Activated T-helper 1 cell treated with Interleukin-2 at 50 U/mL for 16 hours (primary cell): ENCODE measurements around the gene CNTNAP1.
A peak's percentile ranks its signal among the peaks of the same experiment; 100 is the strongest.
"Not testable (repeated sequence)": the region's sequence is repeated elsewhere in the genome, so short reads cannot be mapped to it uniquely, and the experiment has no call there.

Experiments
- DNase-seq: peaks from one replicate; pipeline ENCODE4 v3.0.0-alpha.2; 2020; ENCODE audit warnings: low read depth

Gene CNTNAP1

DNA sequence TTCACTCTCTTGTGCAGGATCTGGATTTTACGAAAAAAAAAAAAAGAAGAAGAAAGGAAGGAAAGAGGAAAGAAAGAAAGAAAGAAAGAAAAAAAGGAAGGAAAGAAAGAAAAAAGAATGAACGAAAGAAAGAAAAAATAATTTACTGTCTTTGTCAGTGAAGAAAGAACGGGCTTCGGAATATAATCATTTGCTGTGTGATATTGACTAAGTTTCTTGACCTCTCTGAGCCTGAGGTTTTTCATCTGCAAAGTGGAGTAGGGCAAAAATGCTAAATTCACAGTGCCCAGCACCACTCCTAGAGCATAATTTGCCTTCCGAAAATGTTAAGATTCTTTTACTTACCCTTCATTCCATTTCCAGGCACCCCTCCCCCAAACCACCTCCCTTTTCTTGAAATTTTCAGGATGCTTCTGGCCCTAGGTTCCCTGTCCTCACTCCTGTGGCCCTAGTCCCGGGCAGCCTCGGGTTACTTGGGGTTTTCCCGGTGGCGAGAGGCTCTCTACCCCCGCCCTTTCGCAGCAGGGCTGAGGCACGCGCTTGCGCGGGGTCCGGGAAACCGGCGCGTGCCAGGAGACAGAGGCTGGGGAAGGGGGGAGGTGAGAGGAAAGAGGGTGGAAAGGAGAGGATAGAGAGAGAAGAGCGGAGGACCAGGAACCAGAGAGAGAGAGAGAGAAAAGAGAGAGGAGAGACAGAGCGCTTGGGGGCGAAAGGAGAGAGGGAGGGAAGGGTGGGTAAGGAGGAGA lies at the start of gene CNTNAP1:
Gene CNTNAP1 (plus strand): TSS at position 556 of the 746 bp plus-strand sequence. CDS start 299 bp downstream, outside the sequence.
- DNase-seq: no peak

- no peak for DNase-seq
Observed at GRCh38 chr17:42632949-42633444, 49.3 kb upstream of the CNTNAP1 start.

- no peak for DNase-seq
Observed at GRCh38 chr17:42639525-42640113, 42.7 kb upstream of the CNTNAP1 start.

DNA sequence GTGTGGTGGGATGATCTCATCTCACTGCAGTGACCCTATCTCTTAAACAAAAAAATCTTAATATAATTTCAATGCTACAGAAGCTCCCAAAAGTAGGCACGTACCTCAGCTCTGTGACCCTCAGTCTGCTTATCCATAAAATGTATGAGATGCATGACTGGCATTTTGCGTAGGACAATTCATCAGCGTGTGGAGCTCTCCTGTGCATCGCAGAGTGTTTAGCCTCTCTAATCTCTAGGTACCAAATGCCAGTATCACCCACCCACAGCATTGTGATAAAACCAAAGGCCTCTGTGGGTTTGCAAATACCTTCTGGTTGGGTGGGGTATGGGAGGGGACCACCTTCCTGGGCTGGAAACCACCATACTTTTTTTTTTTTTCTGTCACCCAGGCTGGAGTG lies 42.2 kb upstream of the CNTNAP1 start:
- DNase-seq: no peak

DNA sequence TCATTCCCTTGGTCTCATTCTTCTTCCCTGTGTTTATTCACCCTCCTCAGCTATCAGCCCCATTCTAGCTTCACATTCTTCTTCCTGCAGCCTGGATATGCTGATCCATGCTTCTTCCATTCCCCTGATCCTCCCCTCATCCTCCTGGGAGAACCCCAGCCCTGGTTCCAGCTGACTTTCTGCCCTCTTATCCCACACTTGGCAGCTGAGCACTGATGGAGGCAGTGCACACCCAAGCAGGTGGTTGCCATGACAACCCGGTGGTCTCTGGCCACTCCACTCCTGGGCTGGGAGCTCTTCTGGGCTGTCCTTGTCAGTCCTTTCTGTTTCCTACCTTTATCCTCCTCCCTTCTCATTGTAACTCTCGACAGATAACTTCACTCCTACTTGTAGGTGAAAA lies 40.0 kb upstream of the CNTNAP1 start:
- DNase-seq: no peak

GRCh38 chr17:42647778-42648177 lies 34.6 kb upstream of the CNTNAP1 start:
- no peak for DNase-seq

DNA sequence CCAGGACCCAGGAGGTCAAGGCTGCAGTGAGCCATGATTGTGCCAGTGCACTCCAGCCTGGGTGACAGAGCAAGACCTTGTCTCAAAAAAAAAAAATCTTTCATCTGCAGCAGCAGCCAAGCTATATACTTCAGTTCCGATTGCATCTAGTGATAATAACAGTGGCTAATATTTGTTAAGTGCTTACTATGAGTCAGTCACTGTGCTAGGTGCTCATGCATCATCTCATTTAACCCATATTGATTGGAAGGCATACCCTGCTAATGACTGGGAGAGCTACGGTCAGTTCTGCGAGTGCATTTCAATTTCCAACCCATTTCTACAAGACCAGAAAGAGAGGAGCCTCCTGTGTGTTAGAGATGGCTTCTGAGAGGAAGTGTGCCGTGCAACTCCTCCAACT lies 30.9 kb upstream of the CNTNAP1 start:
- no peak for DNase-seq

DNA sequence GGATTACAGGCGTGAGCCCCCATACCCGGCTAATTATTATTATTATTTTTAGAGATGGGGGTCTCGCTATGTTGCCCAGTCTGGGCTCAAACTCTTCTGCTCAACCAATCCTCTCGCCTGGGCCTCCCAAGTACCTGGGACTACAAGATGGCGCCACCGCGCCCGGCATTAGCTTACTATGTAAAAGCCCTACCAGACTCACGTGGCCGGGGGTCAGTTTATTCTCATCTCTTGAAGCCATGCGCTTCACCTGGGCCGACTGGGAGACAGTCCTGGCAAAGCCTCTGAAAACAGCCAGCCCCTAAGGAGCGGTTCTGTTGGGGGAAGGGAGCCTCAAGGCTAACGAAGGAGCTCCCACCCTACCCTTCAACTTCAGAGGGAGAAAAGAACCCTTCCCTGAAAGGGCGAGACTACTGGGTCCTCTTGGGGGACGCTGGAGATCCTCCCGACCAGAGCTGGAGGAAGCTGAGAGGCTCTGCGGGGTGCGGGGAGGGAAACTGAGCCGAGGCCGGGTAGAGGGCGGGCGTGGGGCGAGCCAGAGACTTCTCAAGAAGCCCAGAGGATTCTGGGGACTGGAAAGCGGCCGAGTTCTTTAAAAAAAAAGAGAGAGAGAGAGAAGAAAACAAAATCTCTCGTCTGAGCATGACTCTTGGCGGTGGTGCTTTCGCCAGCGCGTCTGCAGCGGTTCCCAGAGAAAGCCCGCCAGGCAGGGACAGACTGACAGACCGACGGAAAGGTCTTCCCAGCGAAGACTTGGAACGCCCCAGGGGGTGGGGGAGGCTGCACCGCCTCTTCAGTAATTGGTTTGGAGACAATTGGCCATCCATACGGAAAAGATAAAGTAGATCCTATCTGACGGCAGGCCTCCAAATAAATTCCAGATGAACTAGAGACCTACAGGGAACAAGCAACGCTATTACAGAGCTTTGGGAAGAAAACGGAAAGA lies 28.9 kb upstream of the CNTNAP1 start:
- DNase-seq: no peak

DNA sequence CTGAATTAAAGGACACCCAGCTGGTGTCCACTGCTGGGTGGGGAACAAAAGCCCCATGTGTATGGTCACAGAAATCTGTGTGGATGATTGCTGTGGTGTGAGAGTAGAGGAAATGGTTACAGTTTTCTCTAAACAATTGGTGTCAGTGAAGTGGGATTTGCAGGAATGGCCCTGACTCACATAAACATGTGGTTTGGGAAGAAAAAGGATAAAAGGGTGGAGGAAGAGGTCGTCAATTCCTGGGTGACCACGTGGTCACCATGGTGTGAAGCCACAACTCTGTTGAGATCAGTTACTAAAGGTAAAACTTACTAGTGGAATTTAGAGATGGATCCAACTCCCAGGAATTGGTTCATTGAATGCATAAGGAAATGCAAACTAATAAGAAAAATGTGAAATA lies 26.8 kb upstream of the CNTNAP1 start:
- no peak for DNase-seq

DNA sequence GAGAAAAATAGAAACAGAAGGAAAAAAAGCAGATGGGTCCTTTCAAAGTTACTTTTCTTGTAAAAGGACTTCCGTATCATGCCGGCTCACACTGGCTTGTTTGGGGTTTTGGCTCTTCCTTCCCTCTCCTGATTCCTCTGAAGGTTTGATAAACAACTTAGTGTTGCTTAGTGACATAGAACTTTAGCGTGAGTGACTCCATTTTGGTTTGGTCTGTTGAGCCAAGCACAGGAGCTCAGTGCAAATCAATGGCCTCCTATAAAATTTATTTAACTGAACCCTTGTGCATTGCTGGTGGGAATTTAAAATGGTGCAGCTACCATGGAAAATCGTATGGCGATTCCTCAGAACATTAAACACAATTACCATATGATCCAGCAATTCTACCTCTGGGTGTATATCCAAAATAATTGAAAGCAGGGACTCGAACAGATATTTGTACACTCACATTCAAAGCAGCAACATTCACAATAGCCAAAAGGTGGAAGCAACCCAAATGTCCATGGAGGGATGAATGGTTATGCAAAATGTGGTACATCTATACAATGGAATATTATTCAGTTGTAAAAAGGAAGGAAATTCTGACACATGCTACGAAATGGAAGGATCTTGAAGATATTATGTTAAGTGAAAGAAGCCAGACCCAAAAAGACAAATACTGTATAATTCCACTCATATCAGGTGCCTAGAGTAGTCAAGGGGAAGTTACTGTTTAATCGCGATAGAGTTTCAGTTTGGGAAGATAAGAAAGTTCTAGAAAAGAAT lies 24.3 kb upstream of the CNTNAP1 start:
- DNase-seq: no peak

DNA sequence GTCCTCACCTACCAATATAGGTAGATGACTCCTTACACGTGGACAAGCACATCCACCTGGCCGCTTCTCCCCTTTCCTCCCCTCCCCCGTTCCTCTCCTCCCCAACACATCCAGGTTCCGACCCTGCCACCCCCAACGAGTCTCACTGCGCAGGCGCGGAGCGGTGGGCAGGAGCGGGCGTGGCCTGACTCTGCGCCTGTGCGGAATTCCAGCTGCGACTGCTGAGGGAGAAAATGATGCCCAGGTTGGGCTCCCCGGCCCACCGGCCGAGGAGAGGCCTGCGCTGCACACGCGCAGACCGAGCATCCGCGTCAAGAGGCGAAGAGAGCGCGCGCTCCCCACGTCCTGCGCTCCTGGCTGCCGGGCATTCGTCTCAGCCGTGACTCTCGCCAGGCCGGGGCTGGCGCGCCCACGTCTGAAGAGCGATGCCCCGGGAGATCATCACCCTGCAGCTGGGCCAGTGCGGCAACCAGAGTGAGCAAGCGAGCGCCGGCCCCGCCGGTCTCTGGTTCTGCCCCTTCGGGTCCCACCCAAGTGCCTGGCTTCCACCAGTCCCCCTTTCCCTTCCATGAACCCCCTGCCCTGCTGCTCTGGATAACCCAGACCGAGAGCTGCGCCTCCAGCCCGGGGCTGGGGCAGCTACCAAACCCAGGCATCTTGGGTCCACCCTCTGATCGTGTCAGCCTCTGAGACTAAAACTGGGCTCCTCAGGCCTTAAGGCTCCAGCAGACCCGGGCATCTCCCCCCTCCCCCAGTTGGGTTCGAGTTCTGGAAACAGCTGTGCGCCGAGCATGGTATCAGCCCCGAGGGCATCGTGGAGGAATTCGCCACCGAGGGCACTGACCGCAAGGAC lies 23.0 kb upstream of the CNTNAP1 start, which contains the start of gene TUBG2:
Gene TUBG2 (plus strand): TSS at position 206 of the 853 bp plus-strand sequence. CDS start 220 bp downstream, at position 426.
- DNase-seq: peak; percentile 50

GRCh38 chr17:42659932-42660274 lies 22.4 kb upstream of the CNTNAP1 start:
- DNase-seq: not testable (repeated sequence)

- DNase-seq: no peak
Observed at GRCh38 chr17:42660692-42661345, 21.5 kb upstream of the CNTNAP1 start.

DNA sequence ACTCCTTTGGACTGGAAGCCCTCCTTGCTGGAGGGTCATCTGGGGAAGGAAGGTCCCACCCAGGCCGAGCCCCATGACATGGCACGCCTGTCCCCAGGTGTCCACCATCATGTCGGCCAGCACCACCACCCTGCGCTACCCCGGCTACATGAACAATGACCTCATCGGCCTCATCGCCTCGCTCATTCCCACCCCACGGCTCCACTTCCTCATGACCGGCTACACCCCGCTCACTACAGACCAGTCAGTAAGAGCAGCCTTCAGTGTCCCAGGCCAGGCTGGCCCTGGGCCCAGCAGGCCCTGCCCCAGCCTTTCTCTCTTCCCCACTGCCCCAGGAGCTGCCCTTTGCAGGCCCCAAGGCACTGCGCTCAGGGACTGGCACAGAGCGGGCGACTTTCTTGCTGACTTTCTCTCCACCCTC lies 16.7 kb upstream of the CNTNAP1 start:
- DNase-seq: no peak

GRCh38 chr17:42666126-42666525 lies 16.2 kb upstream of the CNTNAP1 start:
- DNase-seq: not testable (repeated sequence)

DNA sequence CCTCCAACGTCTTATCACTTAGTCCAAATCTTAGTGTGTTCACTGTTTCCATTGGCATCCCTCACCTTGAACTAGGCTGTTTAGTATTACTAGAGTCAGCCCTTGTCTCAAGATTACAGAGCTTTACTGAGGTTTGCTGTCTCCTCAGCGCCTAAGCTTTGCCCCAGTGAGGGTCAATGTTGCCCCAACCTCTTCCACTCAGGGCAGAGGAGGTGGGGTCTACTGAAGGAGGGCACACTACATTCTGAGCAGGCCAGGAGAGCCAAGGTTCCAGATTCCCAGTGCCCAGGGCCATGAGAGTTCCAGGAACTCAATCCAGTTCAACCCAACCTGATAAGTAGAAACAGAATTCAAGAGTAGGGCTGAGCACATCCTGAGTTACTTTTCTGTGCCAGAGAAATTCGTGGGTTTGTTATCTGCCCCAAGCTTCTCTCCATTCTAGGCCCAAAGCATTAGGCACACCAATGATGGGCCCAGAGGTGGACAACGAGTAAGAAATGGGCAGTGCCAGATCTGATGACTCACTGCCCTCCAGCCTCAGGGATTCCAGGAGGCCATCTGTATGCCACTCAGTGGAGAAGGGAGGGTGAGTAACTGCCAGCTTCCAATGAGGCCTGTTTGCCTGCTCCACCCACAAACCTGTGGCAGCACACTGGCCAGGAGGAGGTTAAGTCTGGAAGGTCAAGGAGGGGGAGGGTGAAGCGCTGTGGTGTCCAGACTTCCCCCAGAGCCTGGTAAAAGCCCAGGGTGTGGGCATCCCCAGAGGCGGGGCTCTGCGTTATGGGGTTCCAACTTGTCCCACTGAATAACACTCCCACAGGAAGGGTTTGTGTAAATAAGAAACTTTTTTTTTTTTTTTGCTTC lies 15.0 kb upstream of the CNTNAP1 start:
- no peak for DNase-seq

DNA sequence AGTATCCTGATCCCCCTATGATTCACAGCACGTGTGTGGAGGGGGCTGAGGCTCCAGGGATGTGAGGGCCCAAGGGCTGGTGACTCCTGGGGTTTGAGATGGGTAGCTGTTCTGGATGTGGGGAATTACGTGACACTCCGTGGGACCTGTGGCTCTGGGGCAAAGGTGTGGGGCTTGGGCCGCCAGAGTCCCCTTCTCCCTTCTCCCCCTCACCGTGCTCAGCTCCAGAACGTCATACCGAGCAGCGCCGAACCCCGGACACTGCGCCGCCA lies 12.7 kb upstream of the CNTNAP1 start:
- DNase-seq: no peak

- peak; percentile 32 for DNase-seq
Observed at GRCh38 chr17:42669977-42670788, 12.1 kb upstream of the CNTNAP1 start.
